Fibroblast of villous mesenchyme (primary cell): ENCODE measurements around the gene TRPM5. TPM values are rescaled to one million over a fixed set of nuclear protein-coding genes. Genes with fewer than 3 reads are reported as not detected.

Source experiments
- DNase-seq: peaks from one replicate; pipeline ENCODE4 v3.0.0-alpha.2; 2010; ENCODE audit warnings: low read depth
- H3K4me3 ChIP-seq: 2 replicates; pipeline ENCODE4 v1.5.1; 2011; ENCODE audit warnings: low read depth, mild to moderate bottlenecking, low read length
- total RNA-seq: library from RNA; depleted of rRNA; stranded (reverse); fragments of >200 nt; gene quantifications from 2 replicates; pipeline ENCODE4 v1.2.3, GENCODE V29; 2012
- TF ChIP-seq, protein P1 (sequence below): IDR thresholded peaks from 2 replicates; pipeline ENCODE4 v1.5.1; 2012; ENCODE audit warnings: low read depth, mild to moderate bottlenecking, low read length; ENCODE audit not compliant: insufficient read depth

TRPM5 gene
- total RNA-seq, 1 donor: not detected

DNA sequence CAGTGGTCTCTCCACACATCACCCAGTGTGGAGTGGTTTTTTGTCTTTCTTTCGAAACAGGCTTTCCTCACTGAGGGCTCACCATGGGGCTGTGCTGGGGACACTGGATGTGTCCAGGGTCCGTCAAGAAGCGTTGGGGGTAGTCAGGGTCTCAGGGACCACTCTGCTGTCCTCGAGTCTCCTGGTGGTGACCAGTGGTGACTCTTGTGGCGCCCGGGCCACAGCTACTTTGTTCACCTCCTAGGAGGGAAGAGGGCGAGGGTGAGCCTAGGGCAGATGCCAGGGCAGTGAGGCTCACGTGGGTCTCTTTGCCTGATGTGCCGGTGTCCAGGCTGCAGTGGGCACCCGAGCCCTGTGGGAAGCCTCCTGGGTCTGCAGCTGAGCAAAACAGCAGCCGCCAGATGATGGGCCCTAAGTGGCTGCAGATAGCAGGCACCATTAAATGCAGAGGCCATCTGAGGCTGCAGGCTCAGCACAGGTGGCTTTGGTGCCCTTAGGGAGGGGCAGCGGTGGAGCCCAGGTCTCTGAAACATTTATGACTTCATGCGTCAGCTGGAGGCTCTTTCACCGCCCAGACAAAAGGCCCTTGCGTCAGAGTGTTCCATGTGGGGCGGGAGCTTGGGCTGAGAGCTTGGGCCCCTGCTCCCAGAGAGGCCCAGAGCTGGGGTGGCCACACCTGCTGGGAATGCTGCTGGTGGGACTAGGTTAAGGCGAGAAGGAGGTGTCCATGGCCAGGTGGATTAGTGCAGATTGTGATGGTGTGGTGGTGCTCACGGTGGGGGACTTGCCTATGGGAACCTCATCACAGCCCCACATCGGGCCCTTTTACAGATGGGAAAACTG, 30.0 kb upstream of the TRPM5 start:
- H3K4me3 ChIP-seq: no peak overlapping the region
- TF ChIP-seq, protein P1, sequence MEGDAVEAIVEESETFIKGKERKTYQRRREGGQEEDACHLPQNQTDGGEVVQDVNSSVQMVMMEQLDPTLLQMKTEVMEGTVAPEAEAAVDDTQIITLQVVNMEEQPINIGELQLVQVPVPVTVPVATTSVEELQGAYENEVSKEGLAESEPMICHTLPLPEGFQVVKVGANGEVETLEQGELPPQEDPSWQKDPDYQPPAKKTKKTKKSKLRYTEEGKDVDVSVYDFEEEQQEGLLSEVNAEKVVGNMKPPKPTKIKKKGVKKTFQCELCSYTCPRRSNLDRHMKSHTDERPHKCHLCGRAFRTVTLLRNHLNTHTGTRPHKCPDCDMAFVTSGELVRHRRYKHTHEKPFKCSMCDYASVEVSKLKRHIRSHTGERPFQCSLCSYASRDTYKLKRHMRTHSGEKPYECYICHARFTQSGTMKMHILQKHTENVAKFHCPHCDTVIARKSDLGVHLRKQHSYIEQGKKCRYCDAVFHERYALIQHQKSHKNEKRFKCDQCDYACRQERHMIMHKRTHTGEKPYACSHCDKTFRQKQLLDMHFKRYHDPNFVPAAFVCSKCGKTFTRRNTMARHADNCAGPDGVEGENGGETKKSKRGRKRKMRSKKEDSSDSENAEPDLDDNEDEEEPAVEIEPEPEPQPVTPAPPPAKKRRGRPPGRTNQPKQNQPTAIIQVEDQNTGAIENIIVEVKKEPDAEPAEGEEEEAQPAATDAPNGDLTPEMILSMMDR: no peak
- no peak for DNase-seq

DNA sequence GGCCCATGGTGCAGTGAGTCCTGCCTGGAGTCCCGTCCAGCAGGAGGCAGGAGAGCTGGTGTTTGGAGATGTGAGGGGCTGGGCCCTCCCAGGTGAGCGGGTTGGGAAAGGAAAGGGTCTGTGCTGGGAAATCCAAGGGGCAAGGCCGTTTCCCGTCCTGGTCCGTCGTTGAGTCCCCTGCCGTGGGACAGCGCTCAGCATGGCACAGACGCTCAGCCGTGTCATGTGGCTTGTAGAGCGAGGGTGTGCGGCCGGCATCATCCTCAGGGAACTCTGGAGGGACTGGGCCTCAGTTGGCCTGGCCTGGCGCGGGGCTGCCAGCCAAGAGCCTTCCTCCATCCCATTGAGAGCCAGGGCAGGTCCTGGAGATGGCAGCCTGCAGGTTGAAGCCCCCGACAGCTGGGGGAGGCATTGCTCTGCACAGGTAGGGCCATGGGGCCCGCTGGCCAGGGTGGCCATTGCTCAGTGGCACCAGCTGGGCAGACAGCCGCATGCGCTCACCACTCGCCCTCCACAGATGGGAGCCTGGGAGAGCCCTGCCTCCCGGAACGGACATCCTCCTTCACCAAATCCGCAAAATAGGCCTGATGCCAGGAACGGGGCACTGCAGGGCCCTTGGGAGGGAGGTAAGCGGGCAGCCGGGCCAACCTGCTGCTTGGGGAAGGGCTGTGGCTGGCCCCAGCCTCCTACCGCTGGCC, 29.2 kb upstream of the TRPM5 start:
- H3K4me3 ChIP-seq: no peak overlapping the region
- TF ChIP-seq, protein P1: no peak
- DNase-seq: no peak

DNA sequence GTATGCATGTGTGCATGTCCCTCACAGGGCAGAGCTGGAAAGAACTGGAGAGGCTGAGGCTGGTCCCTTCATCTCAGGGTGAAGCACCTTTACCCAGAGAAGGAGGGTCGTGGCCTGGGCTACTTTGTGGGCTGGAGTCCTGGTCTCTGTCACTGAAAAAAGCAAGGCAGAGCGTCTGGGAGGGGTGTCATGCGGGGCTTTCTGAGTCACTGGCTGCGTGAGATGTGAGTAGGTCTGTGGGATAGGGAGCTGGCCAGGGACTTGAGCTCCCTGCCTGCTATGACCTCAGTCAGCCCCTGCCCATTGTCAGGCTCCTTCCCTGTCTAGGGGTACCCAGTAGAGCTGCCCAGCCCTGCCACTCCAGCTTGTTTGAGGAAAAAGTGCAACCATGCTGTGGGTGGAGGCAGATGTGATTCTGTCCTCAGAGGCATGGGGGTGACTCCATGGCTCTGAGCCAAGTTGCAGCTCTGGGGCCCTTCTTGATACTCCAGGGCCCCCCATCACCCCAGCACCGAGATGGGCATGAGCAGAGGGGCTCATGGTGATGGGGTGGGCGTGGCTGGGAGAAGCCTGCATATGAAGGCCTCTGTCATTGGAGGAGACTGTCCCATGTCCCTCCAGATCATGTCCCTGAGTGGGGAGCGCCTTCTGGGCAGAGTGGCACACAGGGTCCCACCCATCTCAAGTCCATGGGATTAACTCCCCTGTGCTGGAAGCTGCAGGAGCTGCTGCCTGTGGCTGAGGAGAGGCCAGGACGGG, 28.3 kb upstream of the TRPM5 start:
- no peak for DNase-seq
- no peak overlapping the region for H3K4me3 ChIP-seq
- TF ChIP-seq, protein P1: no peak

DNA sequence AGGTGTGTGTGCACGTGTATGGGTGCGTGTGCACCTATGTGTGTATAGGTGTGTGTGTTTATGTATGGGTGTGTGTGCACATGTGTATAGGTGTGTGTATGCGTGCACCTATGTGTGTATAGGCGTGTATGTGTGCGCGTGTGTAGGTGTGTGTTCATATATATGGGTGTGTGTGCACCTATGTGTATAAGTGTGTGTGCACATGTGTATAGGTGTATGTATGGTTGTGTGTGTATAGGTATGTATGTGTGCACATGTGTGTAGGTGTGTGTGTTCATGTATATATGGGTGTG, 27.4 kb upstream of the TRPM5 start:
- no peak for DNase-seq
- TF ChIP-seq, protein P1: no peak
- no peak overlapping the region for H3K4me3 ChIP-seq

DNA sequence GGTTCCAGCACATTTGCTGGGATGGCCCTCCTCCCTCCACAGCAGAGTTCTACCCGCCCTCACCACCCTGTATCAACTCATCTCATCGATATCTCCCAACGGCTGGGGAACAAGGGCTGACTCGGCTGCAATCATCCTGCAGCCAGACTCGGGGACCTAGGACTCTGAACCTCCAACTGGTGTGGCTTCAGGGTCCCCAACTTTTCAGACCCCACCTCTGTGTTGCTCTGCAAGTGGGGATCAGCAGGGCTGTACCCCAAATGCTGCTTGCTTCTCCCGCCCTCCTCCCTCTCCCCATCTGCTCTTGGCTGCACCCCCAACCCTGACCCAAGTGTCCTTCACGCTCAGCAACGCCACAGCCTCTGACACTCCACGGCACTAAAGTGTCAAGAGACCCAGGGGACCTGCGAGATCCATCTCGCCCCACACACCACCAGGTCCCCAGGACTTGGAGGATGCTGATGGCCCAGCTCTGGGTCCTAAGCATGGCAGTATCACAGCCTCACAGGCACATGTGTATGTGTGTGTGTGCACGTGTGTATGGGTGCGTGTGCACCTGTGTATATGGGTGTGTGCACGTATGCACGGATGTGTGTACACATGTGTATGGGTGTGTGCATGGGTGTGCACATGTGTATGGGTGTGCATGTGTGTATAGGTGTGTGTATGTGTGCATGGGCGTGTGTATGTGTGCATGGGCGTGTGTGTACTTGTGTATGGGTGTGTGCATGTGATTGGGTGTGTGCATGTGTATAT, 26.9 kb upstream of the TRPM5 start:
- TF ChIP-seq, protein P1: no peak
- H3K4me3 ChIP-seq: no peak overlapping the region
- no peak for DNase-seq

DNA sequence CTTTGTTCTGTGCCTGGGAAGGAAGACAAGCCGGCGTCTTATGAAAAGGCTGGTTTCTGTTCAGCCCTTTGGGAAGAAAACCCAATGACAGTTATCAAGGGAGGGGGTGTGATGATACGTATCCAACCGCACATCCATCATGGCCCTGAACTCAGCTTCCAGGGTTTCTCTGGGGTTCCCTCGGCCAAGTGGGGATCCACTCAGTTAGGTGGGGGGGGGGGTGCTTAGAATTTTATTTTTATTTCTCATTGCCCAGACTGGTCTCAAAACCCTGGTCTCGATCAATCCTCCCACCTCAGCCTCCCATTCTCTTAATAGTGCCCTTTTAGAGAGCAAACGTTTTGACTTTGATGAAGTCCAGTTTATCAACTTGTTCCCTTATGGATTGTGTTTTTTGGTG, 26.2 kb upstream of the TRPM5 start:
- H3K4me3 ChIP-seq: no peak overlapping the region
- DNase-seq: no peak
- TF ChIP-seq, protein P1: no peak
